GM19025 (cell line): ENCODE measurements around the gene IL18RAP.

Experiments
- ATAC-seq: cut with Tn5 transposase; IDR thresholded peaks from one replicate; pipeline ENCODE4 v1.9.1; 2021; ENCODE audit warnings: mild to moderate bottlenecking, low read depth, moderate library complexity; ENCODE audit not compliant: unreplicated experiment

IL18RAP gene

DNA sequence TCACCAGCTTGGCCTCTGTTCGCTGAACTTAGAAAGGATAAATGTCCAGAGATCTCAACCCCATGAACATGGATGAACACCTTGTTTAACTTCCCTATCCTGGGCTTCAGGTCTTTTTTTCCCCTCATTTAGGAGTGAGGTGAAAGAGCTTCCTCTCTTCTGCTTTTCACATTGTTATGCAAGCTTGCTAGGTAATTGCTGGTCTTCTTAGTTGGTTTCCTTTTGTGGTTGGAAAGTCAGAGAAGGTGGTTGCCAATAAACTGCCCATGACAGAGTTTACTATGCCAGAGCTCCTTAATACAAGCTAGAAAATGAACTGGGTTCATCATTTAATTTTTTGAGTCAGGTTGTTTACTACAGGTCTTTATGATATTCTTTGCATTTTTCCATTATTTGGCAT, 66.7 kb downstream of the IL18RAP start:
- ATAC-seq, result no peak

- ATAC-seq, result no peak
Measured at GRCh38 chr2:102492006-102492405, 69.0 kb downstream of the IL18RAP start.

- ATAC-seq, result no peak
Measured at GRCh38 chr2:102494570-102494969, 71.6 kb downstream of the IL18RAP start.

GRCh38 chr2:102498414-102498813, 75.5 kb downstream of the IL18RAP start:
- ATAC-seq, result no peak

GRCh38 chr2:102499558-102499957, 76.6 kb downstream of the IL18RAP start:
- ATAC-seq, result no peak
